CD4-positive, alpha-beta T cell (primary cell): ENCODE data around the gene STIMATE. TPM values are rescaled to one million over a fixed set of nuclear protein-coding genes. Genes with fewer than 3 reads are reported as not detected.

Experiments used
- ATAC-seq: fragments of 200-7000 bp; cut with Tn5 transposase; one replicate; pipeline ENCODE4 v1.10.0; 2022; ENCODE audit warnings: mild to moderate bottlenecking; ENCODE audit not compliant: poor library complexity
- CTCF ChIA-PET: fragments of 350-600 bp; sonication (Branson Sonifier 250); formaldehyde crosslinking; loops from one replicate; lab custom pipeline; 2021; ENCODE audit warnings: antibody characterized with exemption, inconsistent platforms; lab: Charles Lee
- POLR2A ChIA-PET: fragments of 350-600 bp; sonication (Branson Sonifier 250); formaldehyde crosslinking; loops from one replicate; lab custom pipeline; 2021; ENCODE audit warnings: antibody characterized with exemption, inconsistent platforms; lab: Charles Lee
- DNase-seq, 14 experiments: peaks; one replicate each; pipeline ENCODE4 v3.0.0-alpha.2; 2013 to 2020; ENCODE audit warnings: mixed read lengths in 2 of 14
- H3K27ac ChIP-seq, 2 donors: one replicate each; pipeline versions ENCODE4 v1.5.1 to v1.7.0; 2013; ENCODE audit warnings: low read length in 2 of 2, low read depth in 1 of 2, mild to moderate bottlenecking in 1 of 2
- H3K27me3 ChIP-seq, 2 experiments: 1 replicate in 1 of 2; 2 replicates in 1 of 2; pipeline versions ENCODE4 v1.6.1 to v1.7.0; 2013; ENCODE audit warnings: low read length in 2 of 2, control low read depth in 1 of 2, mild to moderate bottlenecking in 1 of 2, moderate library complexity in 1 of 2; ENCODE audit not compliant: insufficient read depth in 2 of 2, control insufficient read depth in 1 of 2
- H3K36me3 ChIP-seq: one replicate; pipeline ENCODE4 v1.6.1; 2013; ENCODE audit warnings: low read length, control low read depth; ENCODE audit not compliant: insufficient read depth
- H3K4me1 ChIP-seq: one replicate; pipeline ENCODE4 v1.6.1; 2013; ENCODE audit warnings: low read length, control low read depth; ENCODE audit not compliant: insufficient read depth
- H3K4me3 ChIP-seq: one replicate; pipeline ENCODE4 v1.5.1; 2013; ENCODE audit warnings: mild to moderate bottlenecking, low read length, moderate library complexity
- H3K9me3 ChIP-seq, 2 experiments: 1 replicate in 1 of 2; 2 replicates in 1 of 2; pipeline versions ENCODE4 v1.6.1 to v1.7.0; 2013; ENCODE audit warnings: low read length in 2 of 2, mild to moderate bottlenecking in 2 of 2, control low read depth in 1 of 2, moderate library complexity in 1 of 2; ENCODE audit not compliant: control insufficient read depth in 1 of 2, insufficient read depth in 1 of 2
- H3K27ac Mint-ChIP-seq: one replicate; pipeline ENCODE4 v1.8.0; 2020; ENCODE audit warnings: mixed read lengths
- H3K27me3 Mint-ChIP-seq: one replicate; pipeline ENCODE4 v1.8.0; 2021; ENCODE audit warnings: mixed read lengths
- H3K36me3 Mint-ChIP-seq: one replicate; pipeline ENCODE4 v1.8.0; 2021; ENCODE audit warnings: low read depth, mixed read lengths
- H3K4me1 Mint-ChIP-seq: one replicate; pipeline ENCODE4 v1.8.0; 2021; ENCODE audit warnings: low read depth, mixed read lengths
- H3K4me3 Mint-ChIP-seq: one replicate; pipeline ENCODE4 v1.8.0; 2020; ENCODE audit warnings: mild to moderate bottlenecking, mixed read lengths
- H3K9me3 Mint-ChIP-seq: one replicate; pipeline ENCODE4 v1.8.0; 2020; ENCODE audit warnings: mixed read lengths
- CTCF ChIP-seq: fragments of 200-600 bp; IDR thresholded peaks from one replicate; pipeline ENCODE4 v1.8.0; 2022; ENCODE audit warnings: antibody characterized with exemption, mild to moderate bottlenecking
- intact Hi-C, 2 experiments: fragments of 100-400 bp; cut with DNase I in 1 of 2; cut with micrococcal nuclease in 1 of 2; formaldehyde crosslinking; loops; one replicate each; pipeline versions ENCODE4 v1.15.1 to v1.9.0; 2023 to 2025; cut with DNase I, micrococcal nuclease
- total RNA-seq, 174 experiments: library from RNA in 2 of 174; stranded (reverse) in 2 of 174; gene quantifications; one replicate each; pipeline ENCODE4 v1.2.3 and lab custom pipeline; 2021 to 2026

The STIMATE gene
- total RNA-seq, 2 experiments from 2014 or later, result 39.8 to 42.6 TPM

GRCh38 chr3:52934630-52935530 is 37.5 kb upstream of the STIMATE start:
- peak; percentile 99 for ATAC-seq
- peak; percentile 92 for TF ChIP-seq CTCF
- H3K4me3 ChIP-seq, result no peak overlapping the region

GRCh38 chr3:52931889-52932288 is 34.5 kb upstream of the STIMATE start:
- H3K4me1 ChIP-seq, result no peaks in the 10 kb centered on the region
- H3K4me3 ChIP-seq, result no peak overlapping the region
- peaks cover 71% of the 10 kb centered on the region for H3K36me3 Mint-ChIP-seq
- H3K27me3 ChIP-seq, result no peaks in the 10 kb centered on the region
- H3K9me3 ChIP-seq, result no peaks in the 10 kb centered on the region
- no peaks in the 10 kb centered on the region for H3K9me3 Mint-ChIP-seq
- no peak for TF ChIP-seq CTCF
- intact Hi-C loops, result no loop called here
- H3K4me3 Mint-ChIP-seq, result no peak overlapping the region
- no peak overlapping the region for H3K27ac ChIP-seq
- POLR2A ChIA-PET, result interaction anchor here (0.8 kb wide), 1 partner anchor 113 kb away, joined by 3 read pairs; no protein-coding TSS in a partner anchor
- peaks cover 40% of the 10 kb centered on the region for H3K36me3 ChIP-seq
- peaks cover 17% of the 10 kb centered on the region for H3K4me1 Mint-ChIP-seq
- H3K27me3 Mint-ChIP-seq, result no peaks in the 10 kb centered on the region
- CTCF ChIA-PET, result interaction anchor here (0.8 kb wide), 1 partner anchor 11 kb away, joined by 3 read pairs; no protein-coding TSS in a partner anchor
- DNase-seq, result no peak
- ATAC-seq, result no peak
- no peak overlapping the region for H3K27ac Mint-ChIP-seq

More at GRCh38 chr3:52934630-52935530, 37.5 kb upstream of the STIMATE start:
- H3K27ac ChIP-seq, result no peak overlapping the region
- Mint-ChIP-seq H3K9me3 (no peaks in the 10 kb centered on the region), H3K27me3 (no peaks in the 10 kb centered on the region), H3K36me3 (peaks cover 55% of the 10 kb centered on the region), H3K27ac (peak overlapping the region; percentile 12), H3K4me1 (peaks cover 17% of the 10 kb centered on the region), H3K4me3 (peak overlapping the region; percentile 14)
- intact Hi-C loops, result loop anchor here (1.0 to 5.0 kb wide), 4 partner anchors 47 to 138 kb away; partner anchors contain the start of gene SFMBT1 (in 1 of the 2)
- peak; percentile 20 to 79 (median 34) for DNase-seq
- no peaks in the 10 kb centered on the region for H3K9me3 ChIP-seq
- peaks cover 20% of the 10 kb centered on the region for H3K36me3 ChIP-seq
- POLR2A ChIA-PET, result interaction anchor here (0.6 to 1.3 kb wide), 4 partner anchors 49 to 111 kb away, joined by 4 to 7 read pairs (median 5); partner anchors contain the start of gene SFMBT1
- CTCF ChIA-PET, result interaction anchor here (0.8 to 1.7 kb wide), 9 partner anchors 10 to 138 kb away, joined by 3 to 10 read pairs (median 3); no protein-coding TSS in a partner anchor
- H3K4me1 ChIP-seq, result no peaks in the 10 kb centered on the region
- H3K27me3 ChIP-seq, result no peaks in the 10 kb centered on the region

GRCh38 chr3:52931328-52931727 is 34.0 kb upstream of the STIMATE start:
- H3K4me3 Mint-ChIP-seq, result no peak overlapping the region
- H3K9me3 Mint-ChIP-seq, result no peaks in the 10 kb centered on the region
- Histone ChIP-seq H3K27ac (no peak overlapping the region), H3K4me1 (no peaks in the 10 kb centered on the region), H3K27me3 (no peaks in the 10 kb centered on the region), H3K36me3 (peaks cover 40% of the 10 kb centered on the region), H3K4me3 (no peak overlapping the region), H3K9me3 (no peaks in the 10 kb centered on the region)
- intact Hi-C loops, result no loop called here
- ATAC-seq, result no peak
- H3K27me3 Mint-ChIP-seq, result no peaks in the 10 kb centered on the region
- POLR2A ChIA-PET, result interaction anchor here (0.8 kb wide), 1 partner anchor 114 kb away, joined by 3 read pairs; no protein-coding TSS in a partner anchor
- DNase-seq, result no peak
- CTCF ChIA-PET, result interaction anchor here (0.8 kb wide), 1 partner anchor 10 kb away, joined by 3 read pairs; no protein-coding TSS in a partner anchor
- H3K4me1 Mint-ChIP-seq, result peaks cover 17% of the 10 kb centered on the region
- no peak for TF ChIP-seq CTCF
- H3K27ac Mint-ChIP-seq, result no peak overlapping the region
- peaks cover 76% of the 10 kb centered on the region for H3K36me3 Mint-ChIP-seq
